HuH-7.5 (cell line): ENCODE data around the gene RYK.
A peak's percentile ranks its signal among the peaks of the same experiment; 100 is the strongest.
"Not testable (repeated sequence)": the region's sequence is repeated elsewhere in the genome, so short reads cannot be mapped to it uniquely, and the experiment has no call there.

ENCODE experiments used
- DNase-seq: peaks from one replicate; pipeline ENCODE4 v3.0.0; 2011; ENCODE audit warnings: low spot score

The RYK gene

GRCh38 chr3:134216191-134216764, 34.4 kb downstream of the RYK start:
- no peak for DNase-seq

- DNase-seq, result no peak
These were observed 36.4 kb downstream of the RYK start for GRCh38 chr3:134214239-134214638.

GRCh38 chr3:134212967-134213665, 37.5 kb downstream of the RYK start:
- peak; percentile 33 for DNase-seq

- DNase-seq, result peak; percentile 23
These were observed 38.9 kb downstream of the RYK start for GRCh38 chr3:134211797-134212196.

- DNase-seq, result no peak
These were observed 45.2 kb downstream of the RYK start for GRCh38 chr3:134205451-134205850.

GRCh38 chr3:134201201-134202130, 49.2 kb downstream of the RYK start:
- DNase-seq, result no peak

- not testable (repeated sequence) for DNase-seq
These were observed 50.8 kb downstream of the RYK start for GRCh38 chr3:134199880-134200279.

GRCh38 chr3:134199240-134199639, 51.4 kb downstream of the RYK start:
- no peak for DNase-seq

- no peak for DNase-seq
These were observed 52.2 kb downstream of the RYK start for GRCh38 chr3:134198414-134198813.

GRCh38 chr3:134197681-134198261, 52.9 kb downstream of the RYK start:
- DNase-seq, result peak; percentile 40

- no peak for DNase-seq
These were observed 56.4 kb downstream of the RYK start for GRCh38 chr3:134194247-134194646.

- no peak for DNase-seq
These were observed 60.4 kb downstream of the RYK start for GRCh38 chr3:134190250-134190649.

- no peak for DNase-seq
These were observed 60.8 kb downstream of the RYK start for GRCh38 chr3:134189849-134190248.

- no peak for DNase-seq
These were observed 64.3 kb downstream of the RYK start for GRCh38 chr3:134186391-134186790.

GRCh38 chr3:134180761-134181160, 69.9 kb downstream of the RYK start:
- no peak for DNase-seq

- no peak for DNase-seq
These were observed 71.2 kb downstream of the RYK start for GRCh38 chr3:134179508-134179907.

- no peak for DNase-seq
These were observed 87.6 kb downstream of the RYK start for GRCh38 chr3:134163096-134163495.

- DNase-seq, result no peak
These were observed 88.6 kb downstream of the RYK start for GRCh38 chr3:134161898-134162615.

- DNase-seq, result no peak
These were observed 95.2 kb downstream of the RYK start for GRCh38 chr3:134155446-134155845.

GRCh38 chr3:134153761-134154160, 96.9 kb downstream of the RYK start:
- no peak for DNase-seq

- DNase-seq, result no peak
These were observed 100.2 kb downstream of the RYK start for GRCh38 chr3:134150476-134150875.

GRCh38 chr3:134149286-134149685, 101.4 kb downstream of the RYK start:
- no peak for DNase-seq
